ENCODE measurements around the gene GNAL.
"Not testable (repeated sequence)": the region's sequence is repeated elsewhere in the genome, so short reads cannot be mapped to it uniquely, and the experiment has no call there.

The GNAL gene

DNA sequence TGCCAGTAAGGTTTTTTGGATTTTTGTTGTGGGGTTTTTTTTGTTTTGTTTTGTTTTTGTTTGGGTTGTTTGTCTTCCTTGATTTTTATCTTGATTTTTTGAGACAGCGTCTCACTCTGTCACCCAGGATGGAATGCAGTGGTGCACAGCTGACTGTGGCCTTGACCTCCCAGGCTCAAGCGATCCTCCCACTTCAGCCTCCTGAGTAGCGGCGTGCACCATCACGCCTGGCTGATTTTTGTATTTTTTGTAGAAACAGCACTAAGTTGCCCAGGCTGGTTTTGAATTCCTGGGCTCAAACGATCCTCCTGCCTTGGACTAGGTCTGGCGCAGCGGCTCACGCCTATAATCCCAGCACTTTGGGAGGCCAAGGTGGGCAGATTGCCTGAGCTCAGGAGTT is 202.7 kb downstream of the GNAL start:
- TF ChIP-seq, protein P1, sequence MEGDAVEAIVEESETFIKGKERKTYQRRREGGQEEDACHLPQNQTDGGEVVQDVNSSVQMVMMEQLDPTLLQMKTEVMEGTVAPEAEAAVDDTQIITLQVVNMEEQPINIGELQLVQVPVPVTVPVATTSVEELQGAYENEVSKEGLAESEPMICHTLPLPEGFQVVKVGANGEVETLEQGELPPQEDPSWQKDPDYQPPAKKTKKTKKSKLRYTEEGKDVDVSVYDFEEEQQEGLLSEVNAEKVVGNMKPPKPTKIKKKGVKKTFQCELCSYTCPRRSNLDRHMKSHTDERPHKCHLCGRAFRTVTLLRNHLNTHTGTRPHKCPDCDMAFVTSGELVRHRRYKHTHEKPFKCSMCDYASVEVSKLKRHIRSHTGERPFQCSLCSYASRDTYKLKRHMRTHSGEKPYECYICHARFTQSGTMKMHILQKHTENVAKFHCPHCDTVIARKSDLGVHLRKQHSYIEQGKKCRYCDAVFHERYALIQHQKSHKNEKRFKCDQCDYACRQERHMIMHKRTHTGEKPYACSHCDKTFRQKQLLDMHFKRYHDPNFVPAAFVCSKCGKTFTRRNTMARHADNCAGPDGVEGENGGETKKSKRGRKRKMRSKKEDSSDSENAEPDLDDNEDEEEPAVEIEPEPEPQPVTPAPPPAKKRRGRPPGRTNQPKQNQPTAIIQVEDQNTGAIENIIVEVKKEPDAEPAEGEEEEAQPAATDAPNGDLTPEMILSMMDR (IDR thresholded peaks at IDR 0.05; ENCODE audit: insufficient read depth, low read depth, low read length, missing control alignments) = no peak
- DNase-seq (ENCODE audit: low read depth) = no peak
- no peak overlapping the region for H3K4me3 ChIP-seq (ENCODE audit: low read length)

DNA sequence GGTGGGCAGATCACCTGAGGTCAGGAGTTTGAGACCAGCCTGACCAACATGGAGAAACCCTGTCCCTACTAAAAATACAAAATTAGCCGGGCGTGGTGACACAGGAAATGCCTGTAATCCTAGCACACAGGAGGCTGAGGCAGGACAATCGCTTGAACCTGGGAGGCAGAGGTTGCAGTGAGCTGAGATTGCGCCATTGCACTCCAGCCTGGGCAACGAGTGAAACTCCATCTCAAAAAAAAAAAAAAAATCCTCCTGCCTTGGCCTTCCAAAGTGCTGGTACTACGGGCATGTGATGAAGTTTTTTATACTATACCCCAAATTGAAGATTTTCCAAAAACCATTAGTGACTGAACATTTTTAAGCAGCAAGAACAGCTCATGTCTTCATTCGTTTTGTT is 203.4 kb downstream of the GNAL start:
- H3K4me3 ChIP-seq (ENCODE audit: low read length); DNase-seq (ENCODE audit: low read depth): not testable (repeated sequence)

DNA sequence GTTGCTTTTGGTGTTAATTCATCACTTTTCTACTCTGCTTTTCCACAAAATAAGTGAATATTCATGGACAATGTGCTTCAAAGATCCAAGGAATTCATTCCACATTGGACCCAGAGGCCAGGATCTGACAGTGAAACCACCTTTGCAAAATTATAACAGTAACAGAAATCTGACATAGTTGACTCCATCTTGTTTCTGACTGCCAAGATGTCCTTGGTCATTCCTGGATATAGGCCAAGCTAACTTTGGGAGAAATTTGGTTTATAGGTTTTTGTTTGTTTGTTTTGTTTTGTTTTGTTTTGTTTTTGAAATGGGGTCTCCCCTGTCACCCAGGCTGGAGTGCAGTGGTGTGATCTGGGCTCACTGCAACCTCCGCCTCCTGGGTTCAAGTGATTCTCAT is 208.7 kb downstream of the GNAL start:
- H3K4me3 ChIP-seq (ENCODE audit: low read length) = no peak overlapping the region
- TF ChIP-seq, protein P1 (IDR thresholded peaks at IDR 0.05; ENCODE audit: insufficient read depth, low read depth, low read length, missing control alignments) = no peak
- DNase-seq (ENCODE audit: low read depth) = no peak

DNA sequence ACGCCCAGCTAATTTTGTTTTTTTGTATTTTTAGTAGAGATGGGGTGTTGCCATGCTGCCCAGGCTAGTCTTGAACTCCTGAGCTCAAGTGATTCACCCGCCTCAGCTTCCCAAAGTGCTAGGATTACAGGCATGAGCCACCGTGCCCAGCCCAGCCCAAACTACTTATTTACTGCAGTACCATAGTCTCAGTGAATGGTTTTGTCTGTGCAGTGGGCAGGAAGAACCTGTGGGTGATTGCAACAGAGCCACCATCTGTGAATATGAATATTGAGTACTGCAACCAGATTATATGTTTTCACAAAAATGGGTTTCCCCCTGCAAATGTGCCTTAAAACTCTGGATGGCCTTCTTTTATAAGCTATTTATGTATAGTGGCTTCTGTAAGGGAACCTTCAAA is 210.0 kb downstream of the GNAL start:
- TF ChIP-seq, protein P1 (IDR thresholded peaks at IDR 0.05; ENCODE audit: insufficient read depth, low read depth, low read length, missing control alignments) = no peak
- H3K4me3 ChIP-seq (ENCODE audit: low read length) = no peak overlapping the region

DNA sequence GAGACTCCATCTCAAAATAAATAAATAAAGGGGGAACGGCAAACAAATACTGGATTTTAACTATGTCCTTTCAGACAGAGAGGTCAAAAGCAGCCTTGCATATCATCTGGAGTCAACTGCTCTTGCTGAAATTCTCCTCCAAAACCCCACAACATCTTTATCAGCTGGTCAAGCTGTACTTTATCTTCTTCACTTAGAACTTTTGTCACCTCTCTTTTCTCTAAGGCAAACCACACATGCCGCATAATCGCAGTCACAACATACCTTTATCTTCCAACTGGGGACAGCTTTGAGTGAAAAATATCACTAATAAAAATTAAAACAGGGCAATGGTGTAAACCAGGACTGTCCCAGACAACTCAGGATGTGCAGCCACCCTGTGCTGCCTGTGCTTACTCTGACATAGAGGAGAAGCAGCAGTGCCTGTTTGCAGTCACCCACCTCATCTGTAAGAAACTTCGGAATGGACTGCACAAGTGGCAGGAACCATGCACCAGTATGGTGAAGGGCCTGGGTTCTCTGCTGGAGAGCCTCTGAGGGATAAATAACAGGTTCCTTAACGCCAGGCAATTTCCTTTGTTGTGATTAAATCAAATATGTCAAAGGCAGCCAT is 212.9 kb downstream of the GNAL start:
- TF ChIP-seq, protein P1 (IDR thresholded peaks at IDR 0.05; ENCODE audit: insufficient read depth, low read depth, low read length, missing control alignments) = no peak
- no peak for DNase-seq (ENCODE audit: low read depth)

More for the DNA sequence above, 210.0 kb downstream of the GNAL start:
- DNase-seq (ENCODE audit: low read depth) = no peak

DNA sequence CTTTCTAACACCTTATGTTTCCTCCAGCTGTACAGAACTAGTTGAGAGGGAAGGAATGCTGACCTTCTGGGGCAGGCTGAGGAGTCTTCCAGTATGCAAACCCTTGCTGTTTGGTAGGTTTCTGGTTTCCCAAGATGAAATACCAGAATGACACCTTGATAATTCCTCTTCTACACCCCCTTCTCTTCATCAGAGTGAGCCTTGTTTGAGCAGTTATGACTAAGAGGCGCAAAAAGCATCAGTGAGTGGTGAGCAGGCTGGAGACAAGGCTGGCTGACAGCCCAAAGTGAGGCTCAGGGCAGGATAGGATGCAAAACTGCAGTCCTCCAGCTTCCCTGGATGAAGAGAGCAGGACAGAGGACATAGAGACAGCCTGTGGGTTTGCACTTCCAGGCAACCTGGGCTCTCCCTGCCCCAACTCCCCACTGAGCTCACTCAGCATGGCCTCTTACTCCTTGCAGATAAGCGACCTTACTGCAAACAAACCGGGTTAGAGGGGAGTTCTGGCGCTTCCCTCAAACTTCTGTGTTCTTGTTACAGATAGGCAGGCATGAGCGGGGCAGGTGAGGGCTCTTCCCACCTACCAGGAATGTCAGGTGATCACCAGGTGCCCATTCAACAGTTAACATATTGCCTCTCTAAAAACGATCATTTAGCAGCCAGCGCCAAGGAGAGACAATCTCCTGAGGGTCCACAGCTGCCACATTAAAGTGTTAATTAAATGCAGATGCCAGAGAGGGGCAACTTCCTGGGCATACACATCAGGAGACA is 213.6 kb downstream of the GNAL start:
- DNase-seq (ENCODE audit: low read depth) = peak; percentile 53
- TF ChIP-seq, protein P1 (IDR thresholded peaks at IDR 0.05; ENCODE audit: insufficient read depth, low read depth, low read length, missing control alignments) = no peak
- no peak overlapping the region for H3K4me3 ChIP-seq (ENCODE audit: low read length)

More for the DNA sequence above, 212.9 kb downstream of the GNAL start:
- H3K4me3 ChIP-seq (ENCODE audit: low read length) = no peak overlapping the region

DNA sequence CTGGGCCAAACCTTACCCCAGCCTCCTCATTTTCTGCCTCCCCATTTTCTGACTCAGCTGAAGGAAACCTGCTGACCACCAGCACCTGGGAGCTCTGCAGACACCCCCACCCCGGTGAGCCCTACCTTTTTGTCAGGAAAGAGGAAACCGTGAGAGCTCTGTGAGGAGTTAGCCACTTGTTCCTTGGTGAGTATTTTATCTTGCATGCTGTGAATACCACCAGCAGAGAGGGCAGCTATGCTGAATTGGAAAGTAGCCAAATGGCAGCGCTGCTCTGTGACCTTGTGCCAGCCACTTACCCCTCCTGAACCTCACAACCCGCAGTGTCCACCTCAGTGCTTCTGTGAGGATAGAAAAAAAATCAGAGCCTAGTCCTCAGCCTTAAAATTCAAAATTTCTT is 216.5 kb downstream of the GNAL start:
- TF ChIP-seq, protein P1 (IDR thresholded peaks at IDR 0.05; ENCODE audit: insufficient read depth, low read depth, low read length, missing control alignments) = no peak
- DNase-seq (ENCODE audit: low read depth) = no peak
- H3K4me3 ChIP-seq (ENCODE audit: low read length) = no peak overlapping the region
